ELR (cell line): ENCODE measurements around the gene OS9.
"Not testable (repeated sequence)": the region's sequence is repeated elsewhere in the genome, so short reads cannot be mapped to it uniquely, and the experiment has no call there.

Experiments used
- DNase-seq: peaks from one replicate; pipeline ENCODE4 v3.0.0-alpha.2; 2015; ENCODE audit warnings: low read depth

The OS9 gene

GRCh38 chr12:57694459-57695019, 607 bp downstream of the OS9 start:
- peak; percentile 23 for DNase-seq

DNA sequence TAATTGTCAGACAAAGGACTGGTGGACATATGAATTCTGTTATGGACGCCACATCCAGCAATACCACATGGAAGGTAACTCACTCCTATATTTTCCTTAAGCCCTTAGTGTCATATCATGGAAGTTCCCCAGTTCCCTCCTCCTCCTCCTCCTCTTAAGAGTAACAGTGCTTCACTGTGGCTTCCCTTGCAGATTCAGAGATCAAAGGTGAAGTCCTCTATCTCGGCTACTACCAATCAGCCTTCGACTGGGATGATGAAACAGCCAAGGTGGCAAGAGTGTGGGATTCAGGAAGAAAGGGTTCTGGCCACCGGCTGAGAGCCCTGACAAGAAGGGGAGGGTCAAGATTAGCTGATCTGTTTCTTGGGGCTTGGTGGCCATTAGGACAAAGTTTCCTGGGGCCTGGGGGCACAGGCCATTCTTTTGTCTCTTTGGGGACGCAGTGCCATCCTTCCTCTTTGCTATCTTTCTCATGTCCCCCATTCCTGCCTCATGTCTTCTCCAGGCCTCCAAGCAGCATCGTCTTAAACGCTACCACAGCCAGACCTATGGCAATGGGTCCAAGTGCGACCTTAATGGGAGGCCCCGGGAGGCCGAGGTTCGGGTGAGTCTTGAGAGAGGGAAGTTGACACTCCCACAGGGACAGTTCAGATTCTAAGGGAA, 2.0 kb downstream of the OS9 start:
- DNase-seq, result no peak

DNA sequence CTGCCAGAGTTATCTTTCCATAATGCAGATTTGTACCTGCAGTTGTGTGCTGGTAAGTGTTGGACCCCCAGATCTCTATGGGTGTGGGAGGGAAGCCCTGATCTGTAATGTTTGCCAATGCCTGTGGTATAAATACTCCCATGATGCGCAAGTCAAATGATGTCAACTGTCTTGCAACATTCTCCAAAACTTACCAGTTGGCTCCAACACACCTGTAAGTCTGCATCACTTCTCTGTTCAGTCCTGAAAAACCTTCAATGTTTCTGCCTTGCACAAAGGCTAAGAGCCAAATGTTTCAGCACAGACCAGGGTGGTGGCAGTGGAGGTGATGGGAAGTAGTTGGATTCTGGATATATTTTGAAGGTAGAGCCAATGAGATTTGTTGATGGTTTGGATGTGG, 3.1 kb downstream of the OS9 start:
- DNase-seq, result no peak

DNA sequence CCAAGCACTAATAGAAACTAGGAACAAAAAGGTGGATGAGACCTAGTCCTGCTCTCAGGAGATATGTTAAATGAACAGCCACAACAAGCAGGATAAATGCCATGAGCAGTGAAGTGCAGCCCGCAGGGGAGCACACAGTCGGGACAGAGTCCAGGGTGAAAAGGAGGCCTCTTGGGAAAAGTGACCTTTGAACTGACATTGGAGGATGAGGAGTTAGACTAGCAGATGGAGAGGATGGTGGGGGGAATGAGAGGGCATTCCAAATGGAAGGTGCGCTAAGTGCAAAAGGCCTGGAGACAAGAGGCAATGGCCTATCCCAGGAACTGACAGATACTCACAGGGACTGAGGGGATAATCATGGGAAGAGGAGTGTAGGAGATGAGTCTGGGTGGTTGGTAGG, 4.5 kb downstream of the OS9 start:
- no peak for DNase-seq

DNA sequence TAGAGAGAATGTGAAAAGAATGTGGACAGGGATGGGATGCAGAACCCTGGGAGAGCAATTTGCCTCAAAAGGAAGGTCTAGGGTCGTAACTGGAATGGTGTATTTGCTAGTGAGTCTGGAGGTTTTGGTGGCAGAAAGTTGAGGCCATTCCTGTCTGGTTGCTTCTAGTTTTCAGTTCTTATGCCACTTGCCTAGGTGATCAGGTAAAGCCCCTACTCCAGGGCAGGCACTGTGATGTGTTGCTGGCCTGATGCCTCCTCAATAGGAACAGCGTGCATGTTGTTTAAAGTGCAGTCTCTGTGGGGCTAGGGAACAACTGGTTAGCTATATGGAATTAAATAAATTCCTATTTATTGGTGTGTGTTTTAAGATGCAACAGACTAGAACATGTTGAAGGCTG, 6.4 kb downstream of the OS9 start:
- DNase-seq, result no peak

DNA sequence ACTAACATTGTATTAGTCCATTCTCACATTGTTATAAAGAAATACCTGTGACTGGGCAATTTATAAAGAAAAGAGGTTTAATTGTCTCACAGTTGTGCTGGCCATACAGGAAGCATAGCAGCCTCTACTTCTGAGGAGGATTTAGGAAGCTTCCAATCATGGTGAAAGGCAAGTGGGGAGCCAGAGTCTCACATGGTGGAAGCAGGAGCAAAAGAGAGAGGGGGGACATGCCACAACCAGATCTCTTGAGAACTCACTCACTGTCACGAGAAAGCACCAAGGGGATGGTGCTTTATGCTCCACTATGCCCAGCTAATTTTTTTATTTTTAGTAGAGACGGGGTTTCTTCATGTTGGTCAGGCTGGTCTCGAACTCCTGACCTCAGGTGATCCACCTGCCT, 13.3 kb downstream of the OS9 start:
- no peak for DNase-seq

GRCh38 chr12:57708296-57708695, 14.4 kb downstream of the OS9 start:
- no peak for DNase-seq

DNA sequence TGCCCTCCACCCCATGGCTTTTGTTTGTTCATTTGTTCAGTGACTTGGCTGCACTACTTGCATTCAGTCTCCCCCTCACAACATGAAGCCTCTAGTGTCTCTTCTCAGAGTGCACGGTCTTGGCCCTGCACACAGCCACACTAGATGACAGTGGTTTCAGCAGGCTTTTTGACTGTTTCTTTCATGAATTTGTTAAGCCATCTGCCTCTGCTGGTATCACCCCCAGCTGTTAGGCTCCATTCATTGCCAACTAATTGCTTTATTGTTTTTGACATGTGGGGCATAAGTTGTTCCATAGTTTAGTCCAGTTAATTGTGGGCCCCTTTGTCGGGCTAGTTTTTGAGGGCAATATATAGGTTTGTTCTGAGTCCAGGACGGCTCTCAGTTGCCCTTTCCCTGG, 18.8 kb downstream of the OS9 start:
- DNase-seq, result no peak

DNA sequence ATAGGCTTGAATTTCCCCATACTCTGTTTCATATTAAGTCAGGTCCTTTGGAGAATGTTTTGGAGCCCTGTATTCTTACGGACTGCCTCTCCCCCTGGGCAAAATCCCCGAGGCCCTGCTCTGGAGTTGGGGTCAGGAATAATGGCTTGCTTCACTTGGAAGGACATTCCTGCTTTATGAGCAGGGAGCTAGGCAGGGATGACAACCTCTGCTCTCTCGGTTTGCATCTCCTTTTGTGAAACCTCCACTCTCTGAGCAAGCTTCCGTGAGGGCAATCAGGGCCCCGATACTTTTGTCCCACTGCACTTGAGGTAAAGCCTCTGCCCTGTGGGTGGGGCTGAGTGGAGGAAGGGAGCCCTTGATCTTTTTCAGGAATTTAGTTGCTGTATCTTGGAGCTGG, 19.3 kb downstream of the OS9 start:
- DNase-seq, result no peak

DNA sequence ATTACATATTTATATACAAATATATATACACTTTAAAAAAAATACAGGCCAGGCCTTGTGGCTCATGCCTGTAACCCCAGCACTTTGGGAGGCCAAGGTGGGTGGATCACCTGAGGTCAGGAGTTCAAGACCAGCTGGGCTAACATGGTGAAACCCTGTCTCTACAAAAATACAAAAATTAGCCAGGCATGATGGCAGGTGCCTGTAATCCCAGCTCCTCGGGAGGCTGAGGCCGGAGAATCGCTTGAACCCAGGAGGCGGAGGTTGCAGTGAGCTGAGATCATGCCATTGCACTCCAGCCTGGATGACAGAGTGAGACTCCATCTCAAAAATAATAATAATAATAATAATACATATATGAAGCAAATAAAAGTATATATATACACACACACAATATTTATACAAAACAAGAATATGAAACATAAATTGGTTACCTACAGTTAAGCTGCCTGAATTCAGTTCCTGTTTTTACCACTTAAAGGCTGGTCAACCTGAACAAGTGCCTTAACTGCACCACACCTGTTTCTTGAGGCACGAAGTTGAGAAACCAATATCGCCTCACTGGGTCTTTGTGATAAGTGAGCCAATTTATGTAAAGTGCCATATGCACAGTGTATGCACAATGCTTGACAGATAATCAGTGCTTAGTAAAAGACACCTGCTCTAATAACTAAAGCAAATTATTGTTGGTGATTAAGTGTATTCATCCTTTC, 21.3 kb downstream of the OS9 start:
- not testable (repeated sequence) for DNase-seq

GRCh38 chr12:57715786-57716185, 21.9 kb downstream of the OS9 start:
- no peak for DNase-seq

DNA sequence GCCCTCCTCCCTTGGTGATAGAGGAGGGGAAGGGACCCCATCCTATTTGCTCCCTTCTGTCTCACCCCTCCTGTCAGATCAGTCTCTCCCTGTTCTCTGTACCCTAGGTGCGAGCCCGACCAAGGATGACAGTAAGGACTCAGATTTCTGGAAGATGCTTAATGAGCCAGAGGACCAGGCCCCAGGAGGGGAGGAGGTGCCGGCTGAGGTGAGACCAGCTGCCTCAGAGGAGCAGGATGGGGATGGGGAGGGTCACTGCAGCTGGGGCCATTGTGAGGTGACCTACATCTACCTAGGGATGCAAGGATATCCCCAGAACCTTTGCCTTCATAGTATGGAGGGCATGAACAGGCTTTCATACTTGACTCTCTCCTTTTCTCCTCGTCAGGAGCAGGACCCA, 22.4 kb downstream of the OS9 start:
- DNase-seq, result no peak

DNA sequence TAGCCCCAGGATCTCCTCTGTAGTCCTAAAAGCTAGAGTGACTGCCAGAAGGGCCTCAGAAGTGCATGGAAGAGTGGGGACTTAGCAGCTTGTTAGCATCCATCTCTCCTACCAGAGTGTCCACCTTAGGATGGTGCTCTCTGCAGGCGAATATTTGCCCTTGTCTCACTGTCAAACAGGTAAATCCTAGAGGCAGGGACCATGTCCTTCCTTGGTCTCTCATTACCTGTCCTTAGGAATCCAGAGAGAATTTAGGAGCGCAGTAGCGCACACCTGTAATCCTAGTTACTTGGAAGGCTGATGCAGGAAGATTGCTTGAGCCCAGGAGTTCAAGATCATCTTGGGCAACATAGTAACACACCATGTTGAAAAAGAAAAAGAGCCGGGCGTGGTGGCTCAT, 23.2 kb downstream of the OS9 start:
- DNase-seq, result no peak

- no peak for DNase-seq
These were observed 24.1 kb downstream of the OS9 start for GRCh38 chr12:57717846-57718640.

- DNase-seq, result no peak
These were observed 25.0 kb downstream of the OS9 start for GRCh38 chr12:57718641-57719528.

- DNase-seq, result no peak
These were observed 26.1 kb downstream of the OS9 start for GRCh38 chr12:57719777-57720605.

DNA sequence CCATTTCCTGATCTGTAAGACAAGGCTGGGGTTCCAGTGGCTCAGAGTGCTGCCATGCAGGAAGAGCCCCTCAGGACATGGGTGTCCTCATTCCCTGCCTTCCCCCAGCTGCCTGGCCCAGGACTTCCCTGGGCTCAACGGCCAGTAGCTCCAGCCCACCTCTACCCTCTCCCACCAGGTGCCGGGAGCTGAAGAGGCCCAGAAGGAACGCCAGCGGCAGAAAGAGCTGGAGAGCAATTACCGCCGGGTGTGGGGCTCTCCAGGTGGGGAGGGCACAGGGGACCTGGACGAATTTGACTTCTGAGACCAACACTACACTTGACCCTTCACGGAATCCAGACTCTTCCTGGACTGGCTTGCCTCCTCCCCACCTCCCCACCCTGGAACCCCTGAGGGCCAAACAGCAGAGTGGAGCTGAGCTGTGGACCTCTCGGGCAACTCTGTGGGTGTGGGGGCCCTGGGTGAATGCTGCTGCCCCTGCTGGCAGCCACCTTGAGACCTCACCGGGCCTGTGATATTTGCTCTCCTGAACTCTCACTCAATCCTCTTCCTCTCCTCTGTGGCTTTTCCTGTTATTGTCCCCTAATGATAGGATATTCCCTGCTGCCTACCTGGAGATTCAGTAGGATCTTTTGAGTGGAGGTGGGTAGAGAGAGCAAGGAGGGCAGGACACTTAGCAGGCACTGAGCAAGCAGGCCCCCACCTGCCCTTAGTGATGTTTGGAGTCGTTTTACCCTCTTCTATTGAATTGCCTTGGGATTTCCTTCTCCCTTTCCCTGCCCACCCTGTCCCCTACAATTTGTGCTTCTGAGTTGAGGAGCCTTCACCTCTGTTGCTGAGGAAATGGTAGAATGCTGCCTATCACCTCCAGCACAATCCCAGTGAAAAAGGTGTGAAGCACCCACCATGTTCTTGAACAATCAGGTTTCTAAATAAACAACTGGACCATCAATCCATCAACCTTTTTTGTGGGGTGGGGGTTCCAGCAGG, 27.0 kb downstream of the OS9 start:
- DNase-seq, result no peak

DNA sequence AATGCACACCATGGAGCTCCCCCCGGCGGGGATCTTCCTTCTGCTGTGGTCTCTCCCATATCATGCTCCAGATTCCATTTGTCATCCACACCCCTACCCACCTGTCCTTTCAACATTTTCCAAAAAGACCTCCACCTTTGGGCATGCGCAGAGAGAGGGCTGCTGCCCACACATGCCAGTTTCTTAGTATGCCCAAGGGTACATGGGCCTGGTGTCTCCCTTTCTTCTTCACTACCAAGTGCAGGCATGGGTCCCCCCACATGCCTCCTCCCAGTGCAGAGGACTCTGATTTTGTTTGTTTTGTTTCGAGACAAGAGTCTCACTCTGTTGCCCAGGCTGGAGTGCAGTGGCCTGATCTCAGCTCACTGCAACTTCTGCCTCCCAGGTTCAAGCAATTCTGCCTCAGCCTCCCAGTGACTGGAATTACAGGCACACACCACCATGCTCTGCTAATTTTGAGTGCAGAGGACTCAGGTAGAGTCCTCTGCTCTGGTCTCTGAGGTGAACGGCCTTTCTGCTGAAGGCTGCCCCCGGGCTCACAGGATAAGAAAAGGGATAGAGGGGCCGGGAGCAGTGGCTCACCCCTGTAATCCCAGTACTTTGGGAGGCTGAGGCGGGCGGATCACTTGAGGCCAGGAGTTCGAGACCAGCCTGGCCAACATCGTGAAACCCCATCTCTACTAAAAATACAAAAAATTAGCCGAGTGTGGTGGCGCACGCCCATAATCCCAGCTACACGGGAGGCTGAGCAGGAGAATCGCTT, 28.1 kb downstream of the OS9 start:
- DNase-seq, result not testable (repeated sequence)
